GM12892 (cell line): ENCODE results near the gene PJVK.

Experiments
- POLR2A ChIP-seq: IDR thresholded peaks from 2 replicates; pipeline ENCODE4 v1.6.1; 2011; ENCODE audit warnings: low read depth, low read length, control low read depth
- POLR2AphosphoS5 ChIP-seq: IDR thresholded peaks from 2 replicates; pipeline ENCODE4 v1.6.1; 2011; ENCODE audit warnings: low read depth, low read length, control low read depth

DNA sequence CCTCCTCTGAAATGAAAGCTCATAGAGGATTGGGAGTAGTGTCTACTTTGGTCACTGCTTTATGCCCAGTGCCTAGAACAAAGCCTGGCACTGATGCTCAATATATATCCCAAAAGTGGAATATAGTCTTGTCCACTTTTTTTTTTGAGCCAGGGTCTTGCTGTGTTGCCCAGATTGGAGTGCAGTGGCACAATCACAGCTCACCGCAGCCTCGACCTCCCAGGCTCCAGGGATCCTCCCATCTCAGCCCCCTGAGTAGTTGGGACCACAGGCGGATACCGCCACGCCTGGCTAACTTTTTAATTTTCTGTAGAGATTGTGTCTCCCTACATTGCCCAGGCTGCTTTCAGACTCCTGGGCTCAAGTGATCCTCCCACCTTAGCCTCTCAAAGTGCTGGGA lies 23.4 kb downstream of the PJVK start:
- TF ChIP-seq POLR2A (no peak), POLR2AphosphoS5 (no peak)
